Measurements from ENCODE around the gene RELL2. TPM values are rescaled to one million over a fixed set of nuclear protein-coding genes. Genes with fewer than 3 reads are reported as not detected.
"Not testable (repeated sequence)": the region's sequence is repeated elsewhere in the genome, so short reads cannot be mapped to it uniquely, and the experiment has no call there.

Gene RELL2
- total RNA-seq: 3.9 and 9.9 TPM in 2 replicates

GRCh38 chr5:141636413-141637122 lies at the start of gene RELL2, which contains the start of gene HDAC3:
Gene RELL2, plus strand, starts transcription at chr5:141636997. Its CDS starts 1,229 bp downstream, at chr5:141638226.
Gene HDAC3, minus strand, starts transcription at chr5:141636849. Its CDS starts 59 bp downstream, at chr5:141636790.
- DNase-seq: peak; percentile 94

GRCh38 chr5:141590127-141590526 lies 46.7 kb upstream of the RELL2 start:
- no peak for DNase-seq

GRCh38 chr5:141596867-141597266 lies 39.9 kb upstream of the RELL2 start:
- DNase-seq: no peak

GRCh38 chr5:141597394-141597793 lies 39.4 kb upstream of the RELL2 start:
- peak; percentile 19 for DNase-seq

GRCh38 chr5:141597814-141598213 lies 39.0 kb upstream of the RELL2 start:
- no peak for DNase-seq

- peak; percentile 9 for DNase-seq
Observed at GRCh38 chr5:141598391-141599345, 38.1 kb upstream of the RELL2 start.

GRCh38 chr5:141602606-141603005 lies 34.2 kb upstream of the RELL2 start:
- no peak for DNase-seq

GRCh38 chr5:141603923-141604717 lies 32.7 kb upstream of the RELL2 start:
- peak; percentile 75 for DNase-seq

- DNase-seq: peak; percentile 86
Observed at GRCh38 chr5:141605523-141606277, 31.1 kb upstream of the RELL2 start.

- DNase-seq: no peak
Observed at GRCh38 chr5:141608046-141608445, 28.8 kb upstream of the RELL2 start.

GRCh38 chr5:141608557-141608956 lies 28.2 kb upstream of the RELL2 start:
- no peak for DNase-seq

- DNase-seq: no peak
Observed at GRCh38 chr5:141609044-141609443, 27.8 kb upstream of the RELL2 start.

- not testable (repeated sequence) for DNase-seq
Observed at GRCh38 chr5:141609921-141610320, 26.9 kb upstream of the RELL2 start.

- no peak for DNase-seq
Observed at GRCh38 chr5:141611289-141611688, 25.5 kb upstream of the RELL2 start.

- DNase-seq: no peak
Observed at GRCh38 chr5:141613344-141613743, 23.5 kb upstream of the RELL2 start.

GRCh38 chr5:141615991-141616720 lies 20.6 kb upstream of the RELL2 start:
- no peak for DNase-seq

- DNase-seq: peak; percentile 49
Observed at GRCh38 chr5:141617128-141617527, 19.7 kb upstream of the RELL2 start.

GRCh38 chr5:141617682-141618029 lies 19.1 kb upstream of the RELL2 start:
- DNase-seq: peak; percentile 46

- peak; percentile 57 for DNase-seq
Observed at GRCh38 chr5:141618030-141618803, 18.6 kb upstream of the RELL2 start.

- peak; percentile 98 for DNase-seq
Observed at GRCh38 chr5:141618804-141619554, 17.8 kb upstream of the RELL2 start, which contains the start of gene DIAPH1. Gene DIAPH1, minus strand, starts transcription at chr5:141619000. Its CDS starts 86 bp downstream, at chr5:141618914.

All from dermis blood vessel endothelial cell (primary cell).